Measurements from ENCODE around the gene CCDC110.
A peak's percentile ranks its signal among the peaks of the same experiment; 100 is the strongest.

Gene CCDC110

GRCh38 chr4:185396724-185397385 is 74.7 kb downstream of the CCDC110 start, which contains the start of gene ANKRD37:
TSS of gene ANKRD37 (plus strand) at chr4:185396841. CDS start at chr4:185396924, 83 bp downstream.
- TF ChIP-seq CTCF (IDR thresholded peaks at IDR 0.05; ENCODE audit: unreplicated experiment in 3 of 3): no peak
- H3K4me3 Mint-ChIP-seq: peak within 1 kb of the TSS; percentile 90 to 94 (median 93)

GRCh38 chr4:185395956-185396723 is 75.4 kb downstream of the CCDC110 start:
- H3K9me3 Mint-ChIP-seq: peaks cover 4% of the 10 kb centered on the region
- peaks cover 28% of the 10 kb centered on the region for H3K4me1 Mint-ChIP-seq
- H3K36me3 Mint-ChIP-seq (ENCODE audit: low read depth): peaks cover 26% of the 10 kb centered on the region
- H3K27ac Mint-ChIP-seq: peak overlapping the region; percentile 91 to 97 (median 95)
- no peaks in the 10 kb centered on the region for H3K27me3 Mint-ChIP-seq (ENCODE audit: low read depth)
- TF ChIP-seq CTCF (IDR thresholded peaks at IDR 0.05; ENCODE audit: unreplicated experiment in 3 of 3): no peak
- H3K4me3 Mint-ChIP-seq: peak overlapping the region; percentile 90 to 94 (median 93)

More at GRCh38 chr4:185396724-185397385, 74.7 kb downstream of the CCDC110 start, which contains the start of gene ANKRD37:
- Mint-ChIP-seq H3K27me3 (ENCODE audit: low read depth) (no peaks in the 10 kb centered on the region), H3K9me3 (no peaks in the 10 kb centered on the region), H3K36me3 (ENCODE audit: low read depth) (peaks cover 28% of the 10 kb centered on the region), H3K27ac (peak within 1 kb of the TSS; percentile 91 to 97 (median 95)), H3K4me1 (peaks cover 28% of the 10 kb centered on the region)

- TF ChIP-seq CTCF (IDR thresholded peaks at IDR 0.05; ENCODE audit: unreplicated experiment in 3 of 3): no peak
- no peaks in the 10 kb centered on the region for H3K27me3 Mint-ChIP-seq (ENCODE audit: low read depth)
- peak within 1 kb of the TSS; percentile 91 to 97 (median 95) for H3K27ac Mint-ChIP-seq
- H3K4me3 Mint-ChIP-seq: peak within 1 kb of the TSS; percentile 90 to 94 (median 93)
- H3K4me1 Mint-ChIP-seq: peaks cover 28% of the 10 kb centered on the region
- peaks cover 21% of the 10 kb centered on the region for H3K36me3 Mint-ChIP-seq (ENCODE audit: low read depth)
- peaks cover 4% of the 10 kb centered on the region for H3K9me3 Mint-ChIP-seq
Observed at GRCh38 chr4:185395238-185395955, 76.1 kb downstream of the CCDC110 start, which contains the start of gene LRP2BP. TSS of gene LRP2BP (minus strand) at chr4:185395924. CDS start at chr4:185378186, 17,738 bp downstream.
